K562 (cell line): ENCODE measurements around the gene ZGLP1. TPM values are rescaled to one million over a fixed set of nuclear protein-coding genes. Genes with fewer than 3 reads are reported as not detected.

Source experiments
- ARHGAP35 ChIP-seq: fragments of 450-650 bp; IDR thresholded peaks from 2 replicates; pipeline ENCODE4 v1.6.1; 2018; ENCODE audit not compliant: partially characterized antibody
- BCOR ChIP-seq: fragments of 450-650 bp; IDR thresholded peaks from 2 replicates; pipeline ENCODE4 v1.6.1; 2016
- CHCHD3 ChIP-seq: fragments of 250-450 bp; sonication (Bioruptor Pico); IDR thresholded peaks from 2 replicates; pipeline ENCODE4 v2.1.2; 2022; ENCODE audit warnings: mild to moderate bottlenecking
- CREBBP ChIP-seq: IDR thresholded peaks from one replicate; pipeline ENCODE4 v1.6.1; 2012; ENCODE audit warnings: low read depth, mild to moderate bottlenecking, control low read depth, inconsistent platforms, low read length
- ETS1 ChIP-seq: conservative IDR thresholded peaks from 2 replicates; pipeline ENCODE4 v1.6.1; 2011; ENCODE audit warnings: low read depth, mild to moderate bottlenecking, low read length; ENCODE audit not compliant: control insufficient read depth
- ETV6 ChIP-seq, 3 experiments: fragments of 150-350 bp in 1 of 3; sonication (generic) in 1 of 3; formaldehyde crosslinking in 1 of 3; IDR thresholded peaks; 2 replicates each; pipeline versions ENCODE4 v1.6.1 to v1.8.0; 2014 to 2022; ENCODE audit warnings: borderline replicate concordance in 2 of 3, low read depth in 2 of 3, antibody characterized with exemption in 1 of 3, low read length in 1 of 3, mild to moderate bottlenecking in 1 of 3, missing genetic modification reagents in 1 of 3
- JUND ChIP-seq, 2 experiments: IDR thresholded peaks; 2 replicates in 1 of 2; 3 replicates in 1 of 2; pipeline ENCODE4 v1.6.1; 2011; ENCODE audit warnings: borderline replicate concordance in 2 of 2, low read depth in 2 of 2, low read length in 2 of 2, improper control_type of control experiment in 1 of 2, missing biosample characterization in 1 of 2, missing genetic modification characterization in 1 of 2, missing genetic modification reagents in 1 of 2
- KLF6 ChIP-seq: fragments of 250-450 bp; sonication (Bioruptor Pico); IDR thresholded peaks from 2 replicates; pipeline ENCODE4 v1.4.0; 2020; ENCODE audit warnings: mild to moderate bottlenecking, moderate library complexity, borderline replicate concordance
- MEIS2 ChIP-seq: fragments of 450-650 bp; IDR thresholded peaks from 2 replicates; pipeline ENCODE4 v1.6.1; 2014; ENCODE audit warnings: mild to moderate bottlenecking; ENCODE audit not compliant: partially characterized antibody
- NFXL1 ChIP-seq: fragments of 450-650 bp; formaldehyde crosslinking; IDR thresholded peaks from 2 replicates; pipeline ENCODE4 v1.4.0; 2021; ENCODE audit warnings: mild to moderate bottlenecking
- PPARD ChIP-seq: fragments of 250-450 bp; sonication (Bioruptor Pico); IDR thresholded peaks from 2 replicates; pipeline ENCODE4 v1.8.0; 2022; ENCODE audit warnings: inconsistent platforms, mild to moderate bottlenecking, moderate library complexity
- SMAD2 ChIP-seq: fragments of 150-350 bp; IDR thresholded peaks from 2 replicates; pipeline ENCODE4 v1.6.1; 2014; ENCODE audit warnings: low read depth, mild to moderate bottlenecking, low read length
- SRSF9 ChIP-seq: fragments of 200-400 bp; formaldehyde crosslinking; IDR thresholded peaks from 2 replicates; pipeline ENCODE4 v1.6.1; 2017; ENCODE audit warnings: low read depth, low read length, borderline replicate concordance
- ZFP36 ChIP-seq: fragments of 150-350 bp; IDR thresholded peaks from 2 replicates; pipeline ENCODE4 v1.6.1; 2018; ENCODE audit warnings: low read length, low read depth; ENCODE audit not compliant: partially characterized antibody
- ZNF274 ChIP-seq: IDR thresholded peaks from 2 replicates; pipeline ENCODE4 v1.6.1; 2011; ENCODE audit warnings: low read depth, mild to moderate bottlenecking, low read length, moderate library complexity, borderline replicate concordance
- ZNF586 ChIP-seq: fragments of 450-650 bp; formaldehyde crosslinking; conservative IDR thresholded peaks from 2 replicates; pipeline ENCODE4 v1.4.0; 2020; ENCODE audit warnings: mild to moderate bottlenecking, moderate library complexity
- polyA plus RNA-seq, 8 experiments: library from polyadenylated mRNA; depleted of rRNA in 4 of 8; stranded (reverse) in 5 of 8; unstranded in 3 of 8; fragments of >200 nt; fragmentation: Nextera tagmentation in 2 of 8; fragmentation: Illumina TruSeq in 1 of 8; extraction: Ambion mirVana in 2 of 8; extraction: Trizol in 1 of 8; gene quantifications; 2 replicates each; pipeline versions ENCODE4 v1.2.1 to v1.2.3, GENCODE V29; 2011 to 2014; ENCODE audit warnings: inconsistent platforms in 1 of 8, missing spikeins in 1 of 8
- total RNA-seq, 7 experiments: library from RNA; depleted of rRNA in 6 of 7; stranded (reverse); fragments of >200 nt in 6 of 7; fragmentation: Illumina TruSeq in 2 of 7; extraction: Trizol in 2 of 7; gene quantifications; 2 replicates each; pipeline versions ENCODE4 v1.2.1 to v1.2.3, GENCODE V29; 2011 to 2021; ENCODE audit warnings: low replicate concordance in 1 of 7
- TF ChIP-seq, protein P1 (sequence below): fragments of 450-650 bp; formaldehyde crosslinking; IDR thresholded peaks from 2 replicates; pipeline ENCODE4 v1.4.0; 2022; ENCODE audit warnings: mild to moderate bottlenecking, moderate library complexity
- TF ChIP-seq, protein P2 (sequence below): fragments of 450-650 bp; IDR thresholded peaks from one replicate; pipeline ENCODE4 v1.6.1; 2018; ENCODE audit warnings: mild to moderate bottlenecking, moderate library complexity; ENCODE audit not compliant: partially characterized antibody
- TF ChIP-seq, protein P3 (sequence below): fragments of 250-450 bp; sonication (Bioruptor Pico); IDR thresholded peaks from 2 replicates; pipeline ENCODE4 v1.5.0; 2020; ENCODE audit warnings: mild to moderate bottlenecking
- TF ChIP-seq, protein P4 (sequence below), 2 experiments: IDR thresholded peaks; 2 replicates each; pipeline ENCODE4 v1.6.1; 2011; ENCODE audit warnings: borderline replicate concordance in 1 of 2, control low read depth in 1 of 2, low read depth in 1 of 2, low read length in 1 of 2, mild to moderate bottlenecking in 1 of 2, mixed read lengths in 1 of 2, moderate library complexity in 1 of 2; ENCODE audit not compliant: insufficient read depth in 1 of 2, insufficient read length in 1 of 2, poor library complexity in 1 of 2, severe bottlenecking in 1 of 2; ENCODE audit errors: extremely low read depth in 1 of 2

ZGLP1 gene
- total and polyA plus RNA-seq, 9 of the 15 experiments (the other 6 are each of a cell fraction or from before 2014, with no cell fraction given): 0.24 to 4.5 (median 2.2) TPM

GRCh38 chr19:10290876-10291553 lies 18.6 kb downstream of the ZGLP1 start (continued):
- TF ChIP-seq ZNF586 (CRISPR knock-in tag) (no peak), ARHGAP35 (no peak), ZFP36 (no peak), ETV6 (IDR thresholded peaks at IDR 0.05; ENCODE audit: borderline replicate concordance in 1 of 2, low read depth in 2 of 2, low read length in 1 of 2) (no peak), ETV6 (CRISPR knock-in tag; IDR thresholded peaks at IDR 0.05; ENCODE audit: borderline replicate concordance) (no peak; the same call in 1 of the 2 replicates), ZNF274 (no peak), SRSF9 (no peak), JUND (IDR thresholded peaks at IDR 0.05; ENCODE audit: borderline replicate concordance, low read depth, low read length) (0 out of 2 replicates have a peak, but pooled peaks have one; percentile 32), JUND (tag; IDR thresholded peaks at IDR 0.05; ENCODE audit: borderline replicate concordance, low read depth, low read length) (no peak), NFXL1 (CRISPR knock-in tag) (no peak), BCOR (no peak), PPARD (CRISPR knock-in tag) (no peak), CHCHD3 (CRISPR knock-in tag) (no peak), MEIS2 (no peak), ETS1 (no peak), SMAD2 (no peak), KLF6 (CRISPR knock-in tag) (no peak; the same call in 1 of the 2 replicates), CREBBP (no peak)
- TF ChIP-seq, protein P1, sequence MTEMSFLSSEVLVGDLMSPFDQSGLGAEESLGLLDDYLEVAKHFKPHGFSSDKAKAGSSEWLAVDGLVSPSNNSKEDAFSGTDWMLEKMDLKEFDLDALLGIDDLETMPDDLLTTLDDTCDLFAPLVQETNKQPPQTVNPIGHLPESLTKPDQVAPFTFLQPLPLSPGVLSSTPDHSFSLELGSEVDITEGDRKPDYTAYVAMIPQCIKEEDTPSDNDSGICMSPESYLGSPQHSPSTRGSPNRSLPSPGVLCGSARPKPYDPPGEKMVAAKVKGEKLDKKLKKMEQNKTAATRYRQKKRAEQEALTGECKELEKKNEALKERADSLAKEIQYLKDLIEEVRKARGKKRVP: no peak
- TF ChIP-seq, protein P2, sequence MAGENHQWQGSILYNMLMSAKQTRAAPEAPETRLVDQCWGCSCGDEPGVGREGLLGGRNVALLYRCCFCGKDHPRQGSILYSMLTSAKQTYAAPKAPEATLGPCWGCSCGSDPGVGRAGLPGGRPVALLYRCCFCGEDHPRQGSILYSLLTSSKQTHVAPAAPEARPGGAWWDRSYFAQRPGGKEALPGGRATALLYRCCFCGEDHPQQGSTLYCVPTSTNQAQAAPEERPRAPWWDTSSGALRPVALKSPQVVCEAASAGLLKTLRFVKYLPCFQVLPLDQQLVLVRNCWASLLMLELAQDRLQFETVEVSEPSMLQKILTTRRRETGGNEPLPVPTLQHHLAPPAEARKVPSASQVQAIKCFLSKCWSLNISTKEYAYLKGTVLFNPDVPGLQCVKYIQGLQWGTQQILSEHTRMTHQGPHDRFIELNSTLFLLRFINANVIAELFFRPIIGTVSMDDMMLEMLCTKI: no peak
- TF ChIP-seq, protein P3, sequence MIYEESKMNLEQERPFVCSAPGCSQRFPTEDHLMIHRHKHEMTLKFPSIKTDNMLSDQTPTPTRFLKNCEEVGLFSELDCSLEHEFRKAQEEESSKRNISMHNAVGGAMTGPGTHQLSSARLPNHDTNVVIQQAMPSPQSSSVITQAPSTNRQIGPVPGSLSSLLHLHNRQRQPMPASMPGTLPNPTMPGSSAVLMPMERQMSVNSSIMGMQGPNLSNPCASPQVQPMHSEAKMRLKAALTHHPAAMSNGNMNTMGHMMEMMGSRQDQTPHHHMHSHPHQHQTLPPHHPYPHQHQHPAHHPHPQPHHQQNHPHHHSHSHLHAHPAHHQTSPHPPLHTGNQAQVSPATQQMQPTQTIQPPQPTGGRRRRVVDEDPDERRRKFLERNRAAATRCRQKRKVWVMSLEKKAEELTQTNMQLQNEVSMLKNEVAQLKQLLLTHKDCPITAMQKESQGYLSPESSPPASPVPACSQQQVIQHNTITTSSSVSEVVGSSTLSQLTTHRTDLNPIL (CRISPR knock-in tag): no peak
- TF ChIP-seq, protein P4, sequence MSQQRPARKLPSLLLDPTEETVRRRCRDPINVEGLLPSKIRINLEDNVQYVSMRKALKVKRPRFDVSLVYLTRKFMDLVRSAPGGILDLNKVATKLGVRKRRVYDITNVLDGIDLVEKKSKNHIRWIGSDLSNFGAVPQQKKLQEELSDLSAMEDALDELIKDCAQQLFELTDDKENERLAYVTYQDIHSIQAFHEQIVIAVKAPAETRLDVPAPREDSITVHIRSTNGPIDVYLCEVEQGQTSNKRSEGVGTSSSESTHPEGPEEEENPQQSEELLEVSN (IDR thresholded peaks at IDR 0.05; ENCODE audit: borderline replicate concordance in 1 of 2, extremely low read depth in 1 of 2, insufficient read depth in 1 of 2, insufficient read length in 1 of 2, low read depth in 1 of 2, low read length in 1 of 2, poor library complexity in 1 of 2, severe bottlenecking in 1 of 2): peak in 1 of 2 experiments; percentile 67
